C4-2B (cell line): ENCODE measurements around the gene ACVR1.

Experiments used
- H3K27ac ChIP-seq: fragments of 450-650 bp; 2 replicates; pipeline ENCODE4 v1.5.1; 2017
- ZFX ChIP-seq: fragments of 450-650 bp; IDR thresholded peaks from 2 replicates; pipeline ENCODE4 v1.6.1; 2017
- TF ChIP-seq, protein P1 (sequence below): fragments of 450-650 bp; conservative IDR thresholded peaks from 2 replicates; pipeline ENCODE4 v1.5.1; 2017; ENCODE audit warnings: mild to moderate bottlenecking

ACVR1 gene

DNA sequence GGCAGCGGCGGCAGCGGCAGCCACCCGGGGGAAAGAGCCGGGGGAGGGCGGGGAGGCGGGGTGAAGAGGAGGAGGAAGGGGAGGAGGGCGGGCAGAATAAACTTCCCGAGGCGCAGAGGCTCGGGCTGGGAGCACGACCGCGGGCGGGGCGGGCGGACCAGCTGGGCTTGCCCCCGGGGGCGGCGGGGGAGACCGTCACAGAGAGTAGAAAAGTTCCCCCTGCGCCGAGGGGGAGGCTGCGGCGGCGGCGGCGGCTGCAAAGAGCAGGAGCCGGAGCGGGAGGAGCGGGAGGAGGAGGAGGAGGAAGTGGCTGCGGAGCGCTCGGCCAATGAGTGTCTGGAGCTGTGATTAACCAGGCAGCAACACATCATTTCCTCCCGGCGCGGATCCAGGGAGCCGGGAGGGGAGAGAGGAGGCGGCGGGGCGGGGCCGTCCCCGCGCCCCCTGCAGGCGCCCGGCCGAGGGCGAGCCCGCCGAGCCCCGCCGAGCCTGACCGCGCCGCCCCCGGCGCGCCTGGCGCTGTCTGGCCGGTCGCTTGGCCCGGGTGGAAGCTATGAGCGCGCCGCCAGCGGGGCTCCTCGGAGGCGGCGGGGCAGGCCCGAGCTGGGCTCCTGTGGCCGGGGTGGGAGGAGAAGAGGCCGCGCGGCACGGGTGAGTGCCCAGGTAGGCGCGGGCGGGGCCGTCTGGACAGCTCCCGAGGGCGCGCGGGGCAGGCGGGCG, at the start of gene ACVR1:
TSS of gene ACVR1 (minus strand) at position 265 of the 720 bp plus-strand sequence. CDS start 76,837 bp downstream, outside the sequence.
- TF ChIP-seq, protein P1, sequence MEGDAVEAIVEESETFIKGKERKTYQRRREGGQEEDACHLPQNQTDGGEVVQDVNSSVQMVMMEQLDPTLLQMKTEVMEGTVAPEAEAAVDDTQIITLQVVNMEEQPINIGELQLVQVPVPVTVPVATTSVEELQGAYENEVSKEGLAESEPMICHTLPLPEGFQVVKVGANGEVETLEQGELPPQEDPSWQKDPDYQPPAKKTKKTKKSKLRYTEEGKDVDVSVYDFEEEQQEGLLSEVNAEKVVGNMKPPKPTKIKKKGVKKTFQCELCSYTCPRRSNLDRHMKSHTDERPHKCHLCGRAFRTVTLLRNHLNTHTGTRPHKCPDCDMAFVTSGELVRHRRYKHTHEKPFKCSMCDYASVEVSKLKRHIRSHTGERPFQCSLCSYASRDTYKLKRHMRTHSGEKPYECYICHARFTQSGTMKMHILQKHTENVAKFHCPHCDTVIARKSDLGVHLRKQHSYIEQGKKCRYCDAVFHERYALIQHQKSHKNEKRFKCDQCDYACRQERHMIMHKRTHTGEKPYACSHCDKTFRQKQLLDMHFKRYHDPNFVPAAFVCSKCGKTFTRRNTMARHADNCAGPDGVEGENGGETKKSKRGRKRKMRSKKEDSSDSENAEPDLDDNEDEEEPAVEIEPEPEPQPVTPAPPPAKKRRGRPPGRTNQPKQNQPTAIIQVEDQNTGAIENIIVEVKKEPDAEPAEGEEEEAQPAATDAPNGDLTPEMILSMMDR: peak; percentile 58
- TF ChIP-seq ZFX: peak; percentile 59; the same call in 1 of the 2 replicates
- peak within 1 kb of the TSS; percentile 83 for H3K27ac ChIP-seq

DNA sequence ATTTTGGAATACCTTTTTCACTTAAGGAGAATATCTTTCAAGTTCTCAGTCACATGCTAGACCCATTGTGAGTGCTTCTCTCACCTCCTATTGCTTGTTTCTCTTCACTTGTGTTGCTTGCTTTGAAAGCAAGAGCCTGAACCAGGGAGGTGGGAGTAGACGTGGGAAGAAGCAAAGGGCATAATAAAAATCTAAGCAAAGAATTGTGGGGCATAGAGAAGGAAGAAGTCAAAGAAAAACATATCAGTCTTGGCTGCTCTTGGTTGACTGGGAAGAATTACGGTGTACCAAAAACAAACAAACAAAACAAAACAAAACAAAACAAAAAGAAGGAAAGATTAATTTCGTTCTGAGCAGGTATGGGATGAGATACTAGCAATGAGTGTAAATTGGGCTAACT, 48.9 kb upstream of the ACVR1 start:
- no peak overlapping the region for H3K27ac ChIP-seq
- TF ChIP-seq ZFX: no peak
- TF ChIP-seq, protein P1: no peak

DNA sequence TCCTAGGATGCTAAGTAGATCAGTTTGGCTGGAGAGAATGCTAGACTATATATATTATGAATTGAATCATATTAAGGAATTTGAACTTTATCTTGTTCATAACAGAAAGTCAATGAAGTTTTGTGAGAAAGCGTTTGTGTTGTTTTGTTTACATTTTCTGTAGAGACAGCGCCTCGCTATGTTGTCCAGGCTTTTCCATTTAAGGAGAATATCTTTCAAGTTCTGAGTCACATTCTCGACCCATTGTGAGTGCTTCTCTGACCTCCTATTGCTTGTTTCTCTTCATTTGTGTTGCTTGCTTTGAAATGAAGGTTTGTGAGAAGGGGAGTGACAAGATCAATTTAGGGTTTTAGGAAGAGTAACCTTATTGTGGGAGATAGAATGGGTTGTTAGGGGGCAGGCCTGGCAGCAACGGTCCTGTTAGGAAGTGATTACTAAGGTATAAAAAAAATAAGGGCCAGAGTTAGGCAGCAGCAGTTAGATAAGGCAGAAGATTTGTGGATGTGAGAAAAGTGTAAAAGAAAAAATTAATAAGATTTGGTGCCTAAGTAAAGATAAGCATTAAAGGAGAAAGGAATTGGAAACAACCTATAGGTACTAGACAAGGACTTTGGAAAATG, 47.6 kb upstream of the ACVR1 start:
- H3K27ac ChIP-seq: no peak overlapping the region
- TF ChIP-seq, protein P1: no peak
- TF ChIP-seq ZFX: no peak

DNA sequence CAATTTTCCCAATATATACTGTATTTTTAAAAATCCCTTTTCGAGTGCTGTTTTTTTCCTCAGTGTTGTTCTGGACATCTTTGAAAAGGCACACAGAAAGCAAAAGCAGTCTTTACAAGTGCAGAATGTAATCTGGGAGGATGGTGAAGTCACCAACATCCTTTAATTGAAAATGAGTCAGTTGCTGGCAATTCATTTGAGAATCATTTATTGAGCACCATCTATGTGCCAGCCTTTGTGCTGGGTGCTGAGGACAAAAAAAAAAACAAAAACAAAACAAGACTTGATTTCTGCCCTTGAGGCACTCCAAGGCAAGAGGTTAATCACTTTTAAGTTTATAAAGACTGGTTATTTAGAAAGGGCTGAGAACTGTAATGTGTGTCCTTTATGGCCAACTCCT, 46.7 kb upstream of the ACVR1 start:
- no peak for TF ChIP-seq ZFX

DNA sequence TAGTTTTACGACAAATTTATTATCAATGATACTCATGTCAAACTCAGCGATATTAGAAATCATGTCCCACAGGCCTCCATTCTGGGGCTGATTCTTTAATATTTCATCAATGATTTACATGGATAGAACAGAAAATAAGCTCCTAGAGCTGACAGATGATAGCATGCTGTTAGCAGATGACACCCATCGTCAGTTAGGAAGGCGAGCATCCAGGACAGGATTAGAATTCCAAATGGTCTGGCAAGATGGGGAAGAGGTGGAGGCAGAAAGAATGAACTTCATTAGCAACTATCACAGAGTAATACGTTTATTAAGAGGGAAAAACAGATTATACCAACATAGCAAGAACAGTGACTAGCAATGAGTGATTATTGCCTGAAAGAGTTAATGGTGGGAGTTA, 46.2 kb upstream of the ACVR1 start:
- TF ChIP-seq, protein P1: no peak
- no peak for TF ChIP-seq ZFX

More for the DNA sequence above, 46.7 kb upstream of the ACVR1 start:
- no peak overlapping the region for H3K27ac ChIP-seq

DNA sequence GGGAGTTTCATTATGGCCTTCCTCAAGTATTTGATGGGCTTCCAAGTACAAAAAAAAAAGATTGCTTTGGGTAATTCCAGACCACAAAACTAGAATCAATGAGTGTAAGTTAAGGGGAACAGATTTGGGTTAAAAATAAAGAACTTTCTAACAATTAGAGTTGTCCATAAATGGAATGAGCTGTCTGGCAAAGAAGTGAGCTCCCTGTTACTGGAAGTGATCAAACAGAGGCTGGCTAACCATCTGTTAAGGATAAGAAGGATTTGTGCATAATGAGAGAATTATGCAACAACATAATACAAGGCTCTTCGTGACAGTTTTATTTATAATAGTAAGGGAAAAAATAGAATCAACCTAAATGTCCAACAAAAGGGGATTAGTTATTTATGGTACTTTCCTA, 44.6 kb upstream of the ACVR1 start:
- H3K27ac ChIP-seq: no peak overlapping the region
- TF ChIP-seq ZFX: no peak
- TF ChIP-seq, protein P1: no peak

More for the DNA sequence above, 46.2 kb upstream of the ACVR1 start:
- H3K27ac ChIP-seq: no peak overlapping the region

DNA sequence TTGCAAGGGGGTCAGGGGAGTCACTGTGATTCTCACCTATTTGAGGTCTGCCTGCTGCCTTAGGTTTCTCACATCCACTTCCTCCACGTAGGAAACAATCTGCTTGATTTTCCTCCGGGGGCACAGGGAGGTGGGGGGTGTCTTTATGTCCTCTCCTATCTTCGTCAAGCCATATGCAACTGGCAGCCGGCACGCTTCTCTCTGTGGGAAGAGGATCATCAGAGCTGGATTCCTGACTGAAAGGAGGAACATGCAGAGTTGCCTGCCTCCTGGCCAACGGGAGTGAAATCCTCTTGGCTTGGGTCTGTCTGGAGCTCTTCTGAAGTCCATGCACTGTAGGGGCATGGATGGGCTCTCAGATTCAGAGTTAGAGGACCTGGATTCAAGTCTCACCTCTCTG, 43.1 kb upstream of the ACVR1 start:
- no peak for TF ChIP-seq ZFX
- TF ChIP-seq, protein P1: no peak
- no peak overlapping the region for H3K27ac ChIP-seq

DNA sequence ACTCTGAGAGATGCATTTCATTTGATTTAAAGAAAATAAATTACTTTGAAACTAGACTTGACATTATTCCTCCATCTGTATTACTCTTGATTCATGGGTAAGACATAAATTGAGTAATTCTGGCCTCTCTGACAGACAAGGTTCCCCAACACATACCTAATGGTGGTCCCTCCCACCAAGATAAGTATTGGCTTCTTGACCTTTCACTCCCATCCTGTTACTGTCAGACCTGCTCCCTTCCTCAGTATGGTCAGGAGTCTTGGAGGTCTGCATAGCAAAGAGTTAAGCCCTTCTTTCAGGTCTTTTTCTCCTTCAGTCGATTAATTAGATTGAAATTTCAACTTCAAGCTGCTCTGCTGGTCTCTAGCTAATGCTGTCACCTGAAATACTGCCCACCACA, 42.2 kb upstream of the ACVR1 start:
- TF ChIP-seq, protein P1: no peak
- no peak for TF ChIP-seq ZFX
- H3K27ac ChIP-seq: no peak overlapping the region
